Right lobe of liver (tissue), 6 donors: ENCODE data around the gene TH. TPM values are rescaled to one million over a fixed set of nuclear protein-coding genes. Genes with fewer than 3 reads are reported as not detected.

Experiments
- ATAC-seq, 4 donors: fragments of 200-7000 bp; cut with Tn5 transposase; one replicate each; pipeline ENCODE4 v1.9.1; 2020; ENCODE audit warnings: mild to moderate bottlenecking in 4 of 4, moderate library complexity in 4 of 4
- DNase-seq, 3 donors: peaks; one replicate each; pipeline ENCODE4 v3.0.0-alpha.2; 2020
- H3K27ac ChIP-seq, 3 donors: fragments of 200-600 bp; one replicate each; pipeline ENCODE4 v1.8.0; 2022
- H3K27me3 ChIP-seq, 2 donors: fragments of 200-600 bp; one replicate each; pipeline ENCODE4 v1.8.0; 2022
- H3K36me3 ChIP-seq, 4 donors: fragments of 200-600 bp; sonication (generic) in 1 of 4; one replicate each; pipeline versions ENCODE4 v1.5.1 to v1.8.0; 2017 to 2022; ENCODE audit warnings: control low read depth in 1 of 4
- H3K4me1 ChIP-seq, 4 donors: fragments of 200-600 bp; sonication (generic) in 1 of 4; one replicate each; pipeline versions ENCODE4 v1.5.1 to v1.8.0; 2017 to 2022; ENCODE audit warnings: control low read depth in 1 of 4
- H3K4me3 ChIP-seq, 3 donors: fragments of 200-600 bp; one replicate each; pipeline ENCODE4 v1.8.0; 2022
- H3K9me3 ChIP-seq, 4 donors: fragments of 200-600 bp; sonication (generic) in 1 of 4; one replicate each; pipeline versions ENCODE4 v1.5.1 to v1.8.0; 2017 to 2022; ENCODE audit warnings: control low read depth in 1 of 4
- CTCF ChIP-seq, 4 donors: fragments of 200-600 bp in 3 of 4; fragments of 450-650 bp in 1 of 4; IDR thresholded peaks; one replicate each; pipeline versions ENCODE4 v1.5.1 to v1.8.0; 2016 to 2022; ENCODE audit warnings: antibody characterized with exemption in 4 of 4, mild to moderate bottlenecking in 2 of 4
- POLR2A ChIP-seq: fragments of 450-650 bp; IDR thresholded peaks from one replicate; pipeline ENCODE4 v1.6.1; 2017; ENCODE audit warnings: antibody characterized with exemption, mild to moderate bottlenecking
- WGBS: methylation state at CpG from one replicate; pipeline ENCODE4 v1.1.6; 2018; ENCODE audit warnings: low coverage, low lambda C conversion rate; ENCODE audit not compliant: insufficient coverage; ENCODE audit errors: missing lambda C conversion rate; 5-methylcytosine and 5-hydroxymethylcytosine counted together
- intact Hi-C, 2 donors: fragments of 100-400 bp; cut with DNase I; formaldehyde crosslinking; loops; one replicate each; pipeline versions ENCODE4 v1.11.2 to v1.14.1; 2022
- total RNA-seq, 6 experiments: library from RNA; depleted of rRNA in 2 of 6; stranded (reverse); fragments of >200 nt in 2 of 6; fragmentation: NEBNext Ultra II Directional in 3 of 6; extraction: Animal tissue kit (Norgen Biotek cat#: 25700) in 3 of 6; gene quantifications; one replicate each; pipeline versions ENCODE4 v1.1.0 to v1.2.4, GENCODE V29; 2016 to 2023
- donor health status: DM: no; HTN: yes; CAD: no.
- donor health status: DM: no; HTN: no; CAD: no.
- donor health status: DM: no; HTN: no; CAD: no.
- donor health status: DM: no; HTN: yes; CAD: no.
- donor health status: DM: no; HTN: yes; CAD: no.

The TH gene
- total RNA-seq, 6 experiments from 2014 or later = 0.51 to 0.64 TPM; not detected in 4

GRCh38 chr11:2189938-2190656 lies 18.5 kb upstream of the TH start:
- Histone ChIP-seq H3K4me3 (no peak overlapping the region), H3K36me3 (no peaks in the 10 kb centered on the region), H3K9me3 (no peaks in the 10 kb centered on the region), H3K27ac (no peak overlapping the region), H3K4me1 (no peaks in the 10 kb centered on the region), H3K27me3 (no peaks in the 10 kb centered on the region)
- TF ChIP-seq CTCF (IDR thresholded peaks at IDR 0.05) (no peak), POLR2A (no peak)
- DNase-seq (no peak), ATAC-seq (no peak)
- WGBS = 35% methylated on average over 6 of the region's 29 CpGs
- intact Hi-C loops = no loop called here

- no peak overlapping the region for H3K4me3 ChIP-seq
- DNase-seq (no peak), ATAC-seq (no peak)
- H3K36me3 ChIP-seq = no peaks in the 10 kb centered on the region
- intact Hi-C loops = no loop called here
- no peaks in the 10 kb centered on the region for H3K9me3 ChIP-seq
- H3K27me3 ChIP-seq = no peaks in the 10 kb centered on the region
- no peaks in the 10 kb centered on the region for H3K4me1 ChIP-seq
- no peak for TF ChIP-seq POLR2A
- no peak for TF ChIP-seq CTCF (IDR thresholded peaks at IDR 0.05)
- H3K27ac ChIP-seq = no peak overlapping the region
- 82% methylated on average over 5 of the region's 19 CpGs for WGBS
Measured at GRCh38 chr11:2188745-2189144, 17.1 kb upstream of the TH start.

- no peak for DNase-seq
- Histone ChIP-seq H3K27ac (no peak overlapping the region), H3K4me3 (no peak overlapping the region), H3K36me3 (no peaks in the 10 kb centered on the region), H3K4me1 (no peaks in the 10 kb centered on the region), H3K9me3 (no peaks in the 10 kb centered on the region), H3K27me3 (no peaks in the 10 kb centered on the region)
- ATAC-seq = no peak
- WGBS = 78% methylated on average over 4 of the region's 7 CpGs
- TF ChIP-seq CTCF (IDR thresholded peaks at IDR 0.05) = no peak
- TF ChIP-seq POLR2A = no peak
- intact Hi-C loops = no loop called here
Measured at GRCh38 chr11:2187280-2187707, 15.7 kb upstream of the TH start.

- intact Hi-C loops = no loop called here
- DNase-seq = no peak
- Histone ChIP-seq H3K27me3 (no peaks in the 10 kb centered on the region), H3K4me1 (no peaks in the 10 kb centered on the region), H3K4me3 (no peak overlapping the region), H3K9me3 (no peaks in the 10 kb centered on the region), H3K27ac (no peak overlapping the region), H3K36me3 (no peaks in the 10 kb centered on the region)
- WGBS = 19% methylated on average over 14 of the region's 21 CpGs
- peak; percentile 44 to 70 (median 64) for ATAC-seq
- TF ChIP-seq CTCF (IDR thresholded peaks at IDR 0.05) = peak; percentile 35 to 46 (median 45)
- no peak for TF ChIP-seq POLR2A
Measured at GRCh38 chr11:2186669-2187279, 15.2 kb upstream of the TH start.
